GM06990 (cell line): Measurements from ENCODE around the gene ATM.
"Not testable (repeated sequence)": the region's sequence is repeated elsewhere in the genome, so short reads cannot be mapped to it uniquely, and the experiment has no call there.

Source experiments
- DNase-seq: peaks from one replicate; pipeline ENCODE4 v3.0.0-alpha.2; 2011; ENCODE audit not compliant: insufficient read length; ENCODE audit errors: extremely low read depth
- H3K27me3 ChIP-seq: replicated peaks from 2 replicates; pipeline ENCODE4 v1.6.0; 2011; ENCODE audit warnings: low read length; ENCODE audit not compliant: control insufficient read depth, insufficient read depth
- H3K36me3 ChIP-seq: 2 replicates; pipeline ENCODE4 v1.5.1; 2011; ENCODE audit warnings: low read length; ENCODE audit not compliant: control insufficient read depth, insufficient read depth
- H3K4me3 ChIP-seq: replicated peaks from 2 replicates; pipeline ENCODE4 v1.5.1; 2011; ENCODE audit warnings: low read depth, mild to moderate bottlenecking, control low read depth, low read length
- TF ChIP-seq, protein P1 (sequence below): IDR thresholded peaks from 2 replicates; pipeline ENCODE4 v1.5.1; 2011; ENCODE audit warnings: low read length, control low read depth, mild to moderate bottlenecking, inconsistent platforms; ENCODE audit not compliant: insufficient read depth, poor library complexity, severe bottlenecking

Gene ATM

DNA sequence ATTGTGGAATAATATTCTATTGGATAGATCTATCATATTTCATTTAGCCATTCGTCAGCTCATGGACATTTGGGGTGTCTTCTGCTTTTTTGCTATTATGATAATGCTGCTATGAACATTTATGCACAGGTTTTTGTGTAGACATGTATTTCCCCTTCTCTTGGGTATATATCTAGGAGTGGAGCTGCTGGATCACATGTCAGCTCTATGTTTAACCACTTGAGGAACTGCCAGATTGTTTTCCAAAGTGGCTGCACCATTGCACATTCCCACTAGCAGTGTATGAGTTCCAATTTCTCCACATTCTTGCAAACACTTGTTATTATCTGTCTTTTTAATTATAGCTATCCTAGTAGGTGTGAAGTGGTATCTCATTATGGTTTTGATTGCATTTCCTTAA is 169.5 kb downstream of the ATM start:
- no peaks in the 10 kb centered on the region for H3K27me3 ChIP-seq
- DNase-seq, result no peak
- H3K4me3 ChIP-seq, result no peak overlapping the region
- TF ChIP-seq, protein P1, sequence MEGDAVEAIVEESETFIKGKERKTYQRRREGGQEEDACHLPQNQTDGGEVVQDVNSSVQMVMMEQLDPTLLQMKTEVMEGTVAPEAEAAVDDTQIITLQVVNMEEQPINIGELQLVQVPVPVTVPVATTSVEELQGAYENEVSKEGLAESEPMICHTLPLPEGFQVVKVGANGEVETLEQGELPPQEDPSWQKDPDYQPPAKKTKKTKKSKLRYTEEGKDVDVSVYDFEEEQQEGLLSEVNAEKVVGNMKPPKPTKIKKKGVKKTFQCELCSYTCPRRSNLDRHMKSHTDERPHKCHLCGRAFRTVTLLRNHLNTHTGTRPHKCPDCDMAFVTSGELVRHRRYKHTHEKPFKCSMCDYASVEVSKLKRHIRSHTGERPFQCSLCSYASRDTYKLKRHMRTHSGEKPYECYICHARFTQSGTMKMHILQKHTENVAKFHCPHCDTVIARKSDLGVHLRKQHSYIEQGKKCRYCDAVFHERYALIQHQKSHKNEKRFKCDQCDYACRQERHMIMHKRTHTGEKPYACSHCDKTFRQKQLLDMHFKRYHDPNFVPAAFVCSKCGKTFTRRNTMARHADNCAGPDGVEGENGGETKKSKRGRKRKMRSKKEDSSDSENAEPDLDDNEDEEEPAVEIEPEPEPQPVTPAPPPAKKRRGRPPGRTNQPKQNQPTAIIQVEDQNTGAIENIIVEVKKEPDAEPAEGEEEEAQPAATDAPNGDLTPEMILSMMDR, result no peak
- no peaks in the 10 kb centered on the region for H3K36me3 ChIP-seq

DNA sequence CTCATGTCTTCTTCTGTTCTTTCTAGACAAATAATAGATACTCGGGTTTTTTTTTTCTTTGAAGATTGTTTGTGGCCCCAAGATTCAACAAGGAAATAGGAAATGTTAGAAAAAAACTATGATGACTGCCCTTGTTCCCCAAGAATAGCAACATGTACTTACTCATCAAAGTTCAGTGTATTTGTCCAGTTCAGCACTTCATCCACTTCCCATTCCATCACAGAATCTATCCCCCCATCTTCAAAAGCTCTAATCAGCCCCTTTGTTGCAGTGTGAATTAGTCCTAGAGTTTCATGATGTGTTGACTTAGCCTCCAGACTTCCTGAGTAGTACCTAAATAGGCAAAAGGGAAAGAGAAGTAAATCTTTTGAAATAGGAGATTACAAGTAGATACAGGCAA is 170.2 kb downstream of the ATM start:
- TF ChIP-seq, protein P1, result no peak
- Histone ChIP-seq H3K4me3 (no peak overlapping the region), H3K27me3 (no peaks in the 10 kb centered on the region), H3K36me3 (no peaks in the 10 kb centered on the region)
- DNase-seq, result no peak

DNA sequence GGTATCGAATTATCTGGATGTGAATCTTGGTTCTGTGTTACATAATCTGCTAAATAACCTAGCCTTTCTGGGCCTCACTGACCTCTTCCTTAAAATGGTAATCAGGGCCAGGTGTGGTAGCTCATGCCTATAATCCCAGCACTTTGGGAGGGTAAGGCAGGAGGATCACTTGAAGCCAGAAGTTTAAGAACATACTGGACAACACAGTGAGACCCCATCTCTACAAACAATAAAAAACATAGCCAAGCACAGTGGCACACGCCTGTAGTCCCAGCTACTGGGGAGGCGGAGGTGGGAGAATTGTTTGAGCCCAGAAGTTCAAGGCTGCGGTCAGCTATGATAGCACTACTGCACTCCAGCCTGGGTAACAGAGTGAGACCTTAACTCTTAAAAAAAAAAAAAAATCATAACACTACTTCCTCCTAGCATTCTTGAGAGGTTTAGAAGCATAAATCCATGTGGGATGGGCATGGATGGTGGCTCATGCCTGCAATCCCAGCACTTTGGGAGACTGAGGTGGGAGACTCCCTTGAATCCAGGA is 171.9 kb downstream of the ATM start:
- Histone ChIP-seq H3K27me3 (no peaks in the 10 kb centered on the region), H3K36me3 (no peaks in the 10 kb centered on the region), H3K4me3 (no peak overlapping the region)
- TF ChIP-seq, protein P1, result no peak
- DNase-seq, result no peak

DNA sequence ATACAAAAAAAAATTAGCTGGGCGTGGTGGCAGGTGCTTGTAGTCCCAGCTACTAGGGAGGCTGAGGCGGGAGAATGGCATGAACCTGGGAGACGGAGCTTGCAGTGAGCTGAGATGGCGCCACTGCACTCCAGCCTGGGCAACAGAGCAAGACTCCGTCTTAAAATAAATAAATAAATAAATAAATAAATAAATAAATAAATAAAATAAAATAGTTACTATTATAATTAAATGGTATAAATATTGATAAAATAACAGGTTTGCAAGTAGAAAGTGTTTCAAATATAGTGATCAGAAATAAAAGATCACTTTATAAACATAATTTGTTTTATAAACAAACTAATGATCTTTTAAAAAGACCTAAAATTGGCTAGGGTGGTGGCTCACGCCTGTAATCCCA is 173.8 kb downstream of the ATM start:
- DNase-seq, H3K4me3 ChIP-seq, H3K36me3 ChIP-seq, H3K27me3 ChIP-seq: not testable (repeated sequence)

DNA sequence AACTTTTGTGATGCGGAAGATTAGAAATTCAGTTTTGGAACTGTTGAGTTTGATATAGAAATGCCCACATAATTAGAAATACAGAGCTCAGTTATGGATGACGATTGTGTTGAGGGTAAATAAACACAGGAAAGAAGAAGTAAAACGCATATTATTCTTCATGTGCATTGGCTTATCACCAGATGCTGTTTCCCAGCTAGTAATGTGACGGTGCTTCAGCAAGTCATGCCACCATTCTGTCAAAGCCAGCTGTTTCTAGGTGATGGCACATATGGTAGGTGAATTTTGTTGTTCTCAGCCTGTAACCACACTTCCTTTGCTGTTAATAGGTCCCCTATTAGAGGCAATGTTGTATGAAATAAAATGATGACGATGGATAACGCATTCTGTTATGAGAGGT is 175.6 kb downstream of the ATM start:
- DNase-seq, result no peak
- TF ChIP-seq, protein P1, result no peak
- Histone ChIP-seq H3K36me3 (no peaks in the 10 kb centered on the region), H3K4me3 (no peak overlapping the region), H3K27me3 (no peaks in the 10 kb centered on the region)

DNA sequence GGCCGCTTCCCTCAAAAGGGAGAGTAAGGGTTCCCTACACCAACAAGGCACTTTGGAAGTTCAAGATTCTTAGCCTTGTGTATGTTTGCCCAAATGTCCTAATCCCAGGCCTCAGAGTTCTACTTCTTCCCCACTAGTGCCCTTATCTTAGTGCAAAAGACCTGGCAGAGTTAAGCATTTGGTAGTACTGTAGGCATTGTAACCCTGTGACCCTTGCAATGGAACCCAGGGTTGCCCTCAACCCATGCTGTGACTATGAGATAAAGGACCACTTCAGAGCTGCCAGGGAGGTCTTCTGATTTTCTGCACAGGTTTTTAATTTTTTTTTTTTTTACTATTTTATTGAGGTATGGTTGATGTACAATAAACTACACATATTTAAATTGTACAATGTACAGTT is 179.4 kb downstream of the ATM start:
- Histone ChIP-seq H3K27me3 (no peaks in the 10 kb centered on the region), H3K36me3 (no peaks in the 10 kb centered on the region), H3K4me3 (no peak overlapping the region)
- no peak for DNase-seq
- TF ChIP-seq, protein P1, result no peak
